Measurements from ENCODE around the gene CR1. TPM values are rescaled to one million over a fixed set of nuclear protein-coding genes. Genes with fewer than 3 reads are reported as not detected.

Gene CR1
- total RNA-seq, 1 experiment from 2014 or later = 0.07 TPM

- TF ChIP-seq ZFX (IDR thresholded peaks at IDR 0.05) = no peak
- TF ChIP-seq POLR2AphosphoS5 (IDR thresholded peaks at IDR 0.05; ENCODE audit: low read depth, low read length) = no peak
- no peak for TF ChIP-seq POLR2A (IDR thresholded peaks at IDR 0.05; ENCODE audit: borderline replicate concordance, extremely low read depth, insufficient read depth, insufficient read length)
- TF ChIP-seq CBX3 (IDR thresholded peaks at IDR 0.05; ENCODE audit: low read depth) = no peak
Measured at GRCh38 chr1:207605444-207606361, 109.7 kb downstream of the CR1 start (continued).

GRCh38 chr1:207606362-207606755 lies 110.4 kb downstream of the CR1 start:
- Histone ChIP-seq H3K79me2 (ENCODE audit: insufficient read depth, low read length) (no peaks in the 10 kb centered on the region), H2AFZ (ENCODE audit: low read depth, low read length, poor library complexity, severe bottlenecking) (no peak overlapping the region), H3K4me3 (replicated peaks in 1 of 2; ENCODE audit: low read depth in 1 of 2, low read length in 2 of 2) (no peak overlapping the region), H3K27ac (ENCODE audit: low read depth, low read length) (no peak overlapping the region), H4K20me1 (ENCODE audit: insufficient read depth) (no peaks in the 10 kb centered on the region), H3K36me3 (ENCODE audit: control insufficient read depth in 1 of 2, insufficient read depth in 2 of 2, low read length in 2 of 2) (no peaks in the 10 kb centered on the region), H3K9me2 (ENCODE audit: insufficient read depth) (no peaks in the 10 kb centered on the region), H3K9ac (ENCODE audit: low read length) (no peak overlapping the region), H3K4me1 (ENCODE audit: control insufficient read depth in 1 of 2, insufficient read depth in 2 of 2, low read length in 2 of 2) (no peaks in the 10 kb centered on the region), H3K27me3 (ENCODE audit: insufficient read depth, low read length) (no peaks in the 10 kb centered on the region), H3K4me2 (ENCODE audit: low read length) (no peak overlapping the region), H3K9me3 (ENCODE audit: control insufficient read depth in 1 of 2, insufficient read depth in 1 of 2, low read depth in 1 of 2, low read length in 2 of 2) (no peaks in the 10 kb centered on the region)
- DNase-seq (ENCODE audit: low read depth, low spot score) = no peak
- ChIA-PET CTCF (interaction anchor here (6.2 kb wide), 1 partner anchor 14 kb away, joined by 27 read pairs; no protein-coding TSS in a partner anchor), POLR2A (interaction anchor here (0.9 kb wide), 1 partner anchor 9 kb away, joined by 3 read pairs; no protein-coding TSS in a partner anchor), RAD21 (ENCODE audit: low non-redundant PET in 1 of 2, low total read pairs in 2 of 2, uncharacterized antibody in 2 of 2, unreplicated experiment in 2 of 2) (no interaction called here)
- no TSS peak for BruUV-seq (replicated peaks)
- intact Hi-C loops (cut with micrococcal nuclease) = no loop called here
- no peak for ATAC-seq
- TF ChIP-seq, protein P1, sequence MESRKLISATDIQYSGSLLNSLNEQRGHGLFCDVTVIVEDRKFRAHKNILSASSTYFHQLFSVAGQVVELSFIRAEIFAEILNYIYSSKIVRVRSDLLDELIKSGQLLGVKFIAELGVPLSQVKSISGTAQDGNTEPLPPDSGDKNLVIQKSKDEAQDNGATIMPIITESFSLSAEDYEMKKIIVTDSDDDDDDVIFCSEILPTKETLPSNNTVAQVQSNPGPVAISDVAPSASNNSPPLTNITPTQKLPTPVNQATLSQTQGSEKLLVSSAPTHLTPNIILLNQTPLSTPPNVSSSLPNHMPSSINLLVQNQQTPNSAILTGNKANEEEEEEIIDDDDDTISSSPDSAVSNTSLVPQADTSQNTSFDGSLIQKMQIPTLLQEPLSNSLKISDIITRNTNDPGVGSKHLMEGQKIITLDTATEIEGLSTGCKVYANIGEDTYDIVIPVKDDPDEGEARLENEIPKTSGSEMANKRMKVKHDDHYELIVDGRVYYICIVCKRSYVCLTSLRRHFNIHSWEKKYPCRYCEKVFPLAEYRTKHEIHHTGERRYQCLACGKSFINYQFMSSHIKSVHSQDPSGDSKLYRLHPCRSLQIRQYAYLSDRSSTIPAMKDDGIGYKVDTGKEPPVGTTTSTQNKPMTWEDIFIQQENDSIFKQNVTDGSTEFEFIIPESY (IDR thresholded peaks at IDR 0.05; ENCODE audit: extremely low read depth, insufficient replicate concordance, low read length) = no peak
- TF ChIP-seq POLR2AphosphoS5 (IDR thresholded peaks at IDR 0.05; ENCODE audit: low read depth, low read length) (no peak), EZH2 (IDR thresholded peaks at IDR 0.05) (no peak)

Measured in HCT116 (cell line).